ENCODE measurements around the gene ZNF121. TPM values are rescaled to one million over a fixed set of nuclear protein-coding genes. Genes with fewer than 3 reads are reported as not detected.
"Not testable (repeated sequence)": the region's sequence is repeated elsewhere in the genome, so short reads cannot be mapped to it uniquely, and the experiment has no call there.

Gene ZNF121
- total RNA-seq, 4 donors from 2014 or later, result 30.0 to 50.1 (median 37.9) TPM

- Histone ChIP-seq H3K36me3 (no peaks in the 10 kb centered on the region), H3K27me3 (no peaks in the 10 kb centered on the region), H3K9me3 (no peaks in the 10 kb centered on the region), H3K4me1 (peaks cover 4 to 15% of the 10 kb centered on the region in 2 donors), H3K4me3 (replicated peaks in 1 of 3) (no peak overlapping the region), H3K27ac (no peak overlapping the region)
- WGBS, 2 donors, result 13 to 17% methylated on average over 7 of the region's 7 CpGs
- intact Hi-C loops (cut with DNase I), result no loop called here
- DNase-seq, result peak; percentile 77 to 81
- TF ChIP-seq POLR2A (IDR thresholded peaks at IDR 0.05) (no peak), CTCF (IDR thresholded peaks at IDR 0.05) (peak; percentile 42 to 72 (median 62))
These were observed 2.5 kb upstream of the ZNF121 start for GRCh38 chr19:9586764-9587163.

GRCh38 chr19:9582081-9582725, 2.1 kb downstream of the ZNF121 start:
- H3K27me3 ChIP-seq; H3K9me3 ChIP-seq; H3K36me3 ChIP-seq; DNase-seq; intact Hi-C loops (cut with DNase I); H3K4me3 ChIP-seq (replicated peaks in 1 of 3); H3K27ac ChIP-seq: not testable (repeated sequence)
- 88 to 91% methylated on average over 13 of the region's 13 CpGs for WGBS, 2 donors
- H3K4me1 ChIP-seq, result peaks cover 4 to 15% of the 10 kb centered on the region in 2 donors

GRCh38 chr19:9580728-9581127, 3.6 kb downstream of the ZNF121 start:
- intact Hi-C loops (cut with DNase I), result no loop called here
- Histone ChIP-seq H3K27ac (no peak overlapping the region), H3K27me3 (no peaks in the 10 kb centered on the region), H3K4me1 (peaks cover 4 to 12% of the 10 kb centered on the region in 2 donors), H3K36me3 (peaks cover 0 to 4% of the 10 kb centered on the region in 2 donors), H3K4me3 (replicated peaks in 1 of 3) (no peak overlapping the region), H3K9me3 (no peaks in the 10 kb centered on the region)
- no peak for DNase-seq
- TF ChIP-seq CTCF (IDR thresholded peaks at IDR 0.05) (no peak), POLR2A (IDR thresholded peaks at IDR 0.05) (no peak)
- WGBS, 2 donors, result 87 to 95% methylated on average over 5 of the region's 5 CpGs

- peaks cover 36 to 40% of the 10 kb centered on the region in 2 donors for H3K36me3 ChIP-seq
- no peak for TF ChIP-seq CTCF (IDR thresholded peaks at IDR 0.05)
- TF ChIP-seq POLR2A (IDR thresholded peaks at IDR 0.05), result no peak
- 96 to 97% methylated on average over 6 of the region's 6 CpGs for WGBS, 2 donors
These were observed 14.0 kb downstream of the ZNF121 start for GRCh38 chr19:9570255-9570654.

GRCh38 chr19:9566729-9567128, 17.6 kb downstream of the ZNF121 start:
- intact Hi-C loops (cut with DNase I), result no loop called here
- Histone ChIP-seq H3K27me3 (no peaks in the 10 kb centered on the region), H3K4me1 (no peaks in the 10 kb centered on the region), H3K4me3 (replicated peaks in 1 of 3) (no peak overlapping the region), H3K36me3 (peaks cover 53 to 60% of the 10 kb centered on the region in 2 donors), H3K27ac (no peak overlapping the region), H3K9me3 (no peaks in the 10 kb centered on the region)
- 93 to 100% methylated on average over 1 of the region's 1 CpG for WGBS, 2 donors
- DNase-seq, result no peak
- TF ChIP-seq POLR2A (IDR thresholded peaks at IDR 0.05) (no peak), CTCF (IDR thresholded peaks at IDR 0.05) (no peak)

More at GRCh38 chr19:9570255-9570654, 14.0 kb downstream of the ZNF121 start:
- Histone ChIP-seq H3K27ac (no peak overlapping the region), H3K4me3 (replicated peaks in 1 of 3) (no peak overlapping the region), H3K9me3 (no peaks in the 10 kb centered on the region), H3K4me1 (no peaks in the 10 kb centered on the region), H3K27me3 (no peaks in the 10 kb centered on the region)
- DNase-seq, result no peak
- intact Hi-C loops (cut with DNase I), result loop anchor here (5.0 kb wide), 1 partner anchor 48 kb away; no protein-coding TSS in a partner anchor
